Pancreas (tissue), 10 donors: ENCODE results near the gene BUD23. TPM values are rescaled to one million over a fixed set of nuclear protein-coding genes. Genes with fewer than 3 reads are reported as not detected.
A peak's percentile ranks its signal among the peaks of the same experiment; 100 is the strongest.

Experiments used
- ATAC-seq, 4 donors: fragments of 200-7000 bp; cut with Tn5 transposase; one replicate each; pipeline versions ENCODE4 v1.8.0 to v1.9.1; 2020; ENCODE audit warnings: mild to moderate bottlenecking in 4 of 4, moderate library complexity in 4 of 4
- DNase-seq, 6 donors: peaks; one replicate each; pipeline ENCODE4 v3.0.0-alpha.2; 2020
- FAIRE-seq: peaks from 2 replicates; lab custom pipeline; 2012; peaks lifted over from hg19 to GRCh38; lab: Jason Lieb, UNC
- H3K27ac ChIP-seq, 4 donors: fragments of 200-600 bp; sonication (generic); 1 replicate in 3 of 4; 2 replicates in 1 of 4; pipeline versions ENCODE4 v1.5.0 to v1.8.0; 2020
- H3K27me3 ChIP-seq, 4 donors: fragments of 200-600 bp; one replicate each; pipeline ENCODE4 v1.8.0; 2021
- H3K36me3 ChIP-seq, 3 donors: fragments of 200-600 bp; sonication (generic) in 1 of 3; one replicate each; pipeline versions ENCODE4 v1.5.0 to v1.8.0; 2020 to 2021
- H3K4me1 ChIP-seq, 3 donors: fragments of 200-600 bp; one replicate each; pipeline ENCODE4 v1.8.0; 2021
- H3K4me3 ChIP-seq, 4 donors: fragments of 200-600 bp; sonication (generic) in 2 of 4; one replicate each; pipeline versions ENCODE4 v1.5.0 to v1.8.0; 2020 to 2021
- H3K9me3 ChIP-seq, 4 donors: fragments of 200-600 bp; one replicate each; pipeline ENCODE4 v1.8.0; 2021
- CTCF ChIP-seq, 4 donors: fragments of 200-600 bp; sonication (generic) in 3 of 4; IDR thresholded peaks; one replicate each; pipeline versions ENCODE4 v1.5.0 to v1.8.0; 2021; ENCODE audit warnings: antibody characterized with exemption in 4 of 4
- WGBS, 2 donors: extraction: QIAGEN DNeasy Blood & Tissue Kit; methylation state at CpG; one replicate each; pipeline ENCODE4 v1.1.7; 2013; 5-methylcytosine and 5-hydroxymethylcytosine counted together
- intact Hi-C, 3 donors: fragments of 100-400 bp; cut with DNase I; formaldehyde crosslinking; loops; one replicate each; pipeline versions ENCODE4 v1.11.1 to v1.14.2; 2022
- polyA plus RNA-seq, 2 donors: library from polyadenylated mRNA; stranded (reverse); fragments of 200-250 nt; gene quantifications; one replicate each; pipeline ENCODE4 v1.2.3, GENCODE V29; 2013
- total RNA-seq, 6 donors: library from RNA; stranded (reverse); fragmentation: NEBNext Ultra II Directional in 4 of 6; extraction: Animal tissue kit (Norgen Biotek cat#: 25700) in 4 of 6; gene quantifications; one replicate each; pipeline versions ENCODE4 v1.2.1 to v1.2.4, GENCODE V29; 2021 to 2023
- donor health status: healthy with polysubstance abuse.
- donor health status: DM: no; HTN: no; CAD: no; lungs with moderate emphysema.
- donor health status: DM: no; HTN: no; CAD: no.
- donor health status: control.
- donor health status: control.
- donor health status: Bipolar disorder and iron deficiency.
- donor health status: DM: yes; HTN: yes; CAD: no.
- donor health status: DM: no; HTN: no; CAD: no.
- donor health status: DM: no; HTN: no; CAD: no.
- donor health status: DM: yes; HTN: yes; CAD: no.

BUD23 gene
- total and polyA plus RNA-seq, 8 donors, result 26.9 to 62.9 (median 35.7) TPM

DNA sequence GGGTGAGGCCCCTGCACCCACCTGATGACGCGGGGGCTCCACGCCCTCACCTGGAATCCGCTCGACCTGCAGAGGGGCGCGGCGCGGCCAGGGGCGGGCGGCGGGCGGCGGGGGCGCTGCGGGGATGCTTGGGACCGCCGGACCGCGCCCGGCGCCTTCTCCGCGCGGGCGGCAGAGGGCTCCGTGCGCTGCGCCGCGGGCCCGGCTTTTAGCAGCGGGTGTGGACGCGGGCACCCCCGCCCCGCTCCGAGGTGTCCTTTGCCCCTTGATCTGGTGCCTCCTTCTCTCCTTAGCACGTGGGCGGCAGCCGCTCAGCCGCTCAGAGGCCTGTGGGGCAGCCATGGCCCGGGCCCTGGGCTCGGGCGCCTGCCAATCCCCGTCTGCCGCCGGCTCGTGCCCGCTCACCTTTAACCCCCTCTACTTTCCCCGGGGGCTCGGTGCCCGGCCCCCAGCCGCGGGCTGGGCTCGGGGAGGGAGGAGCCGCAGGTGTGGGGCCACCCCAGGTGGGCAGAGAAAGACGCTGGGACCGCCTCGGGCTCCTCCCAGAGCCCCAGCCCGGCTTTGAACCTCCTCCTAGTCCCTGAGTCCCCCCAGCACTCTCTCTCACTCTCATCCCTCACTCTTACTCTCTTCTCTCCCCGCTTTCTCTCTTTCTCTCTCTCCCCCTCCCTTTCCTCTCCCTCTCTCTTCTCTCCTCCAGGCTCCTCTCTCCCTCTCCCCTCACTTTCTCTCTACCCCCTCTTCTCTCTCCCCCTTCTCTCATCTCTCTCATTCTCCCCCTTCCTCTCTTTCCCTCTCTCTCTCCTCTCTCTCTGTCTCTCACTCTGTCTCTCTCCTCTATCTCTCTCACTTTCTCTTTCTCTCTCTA, 35.4 kb upstream of the BUD23 start:
- ATAC-seq, result peak; percentile 77 to 90 (median 84)
- Histone ChIP-seq H3K27me3 (no peaks in the 10 kb centered on the region), H3K4me3 (peak overlapping the region in 3 of 4 donors; percentile 15 to 55 (median 43)), H3K4me1 (no peaks in the 10 kb centered on the region), H3K36me3 (no peaks in the 10 kb centered on the region), H3K27ac (no peak overlapping the region), H3K9me3 (no peaks in the 10 kb centered on the region)
- 2% methylated on average over 39 to 62 of the region's 62 CpGs for WGBS, 2 donors
- TF ChIP-seq CTCF (IDR thresholded peaks at IDR 0.05), result no peak
- FAIRE-seq, result no peak
- DNase-seq, result peak in 5 of 6 donors; percentile 30 to 73 (median 52)
- intact Hi-C loops, result no loop called here

GRCh38 chr7:73648593-73649332, 34.6 kb upstream of the BUD23 start:
- Histone ChIP-seq H3K4me3 (no peak overlapping the region), H3K36me3 (no peaks in the 10 kb centered on the region), H3K4me1 (no peaks in the 10 kb centered on the region), H3K27ac (no peak overlapping the region), H3K27me3 (no peaks in the 10 kb centered on the region), H3K9me3 (no peaks in the 10 kb centered on the region)
- TF ChIP-seq CTCF (IDR thresholded peaks at IDR 0.05), result no peak
- intact Hi-C loops, result no loop called here
- no peak for ATAC-seq
- WGBS, 2 donors, result 68 to 76% methylated on average over 1 of the region's 1 CpG
- DNase-seq, result no peak
- no peak for FAIRE-seq

DNA sequence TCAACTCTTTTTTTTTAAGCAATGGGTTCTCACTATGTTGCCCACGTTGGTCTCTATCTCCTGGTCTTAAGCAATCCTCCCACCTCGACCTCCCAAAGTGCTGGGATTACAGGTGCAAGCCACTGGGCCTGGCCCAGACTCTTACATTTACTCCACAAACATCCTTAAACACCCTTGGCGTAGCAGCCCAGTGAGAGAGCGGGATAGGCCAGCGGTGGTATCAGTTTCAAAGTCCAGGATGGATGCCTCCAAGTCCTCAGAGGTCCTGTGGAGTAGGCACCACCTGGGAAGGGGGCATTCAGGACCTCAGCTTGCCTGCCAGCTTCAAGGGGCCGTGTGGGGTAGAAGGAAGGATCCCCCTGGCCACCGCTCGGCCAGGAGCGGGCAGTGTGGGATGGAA, 33.8 kb upstream of the BUD23 start:
- DNase-seq, result no peak
- WGBS, 2 donors, result 48 to 63% methylated on average over 6 to 9 of the region's 9 CpGs
- H3K36me3 ChIP-seq, result no peaks in the 10 kb centered on the region
- no peak overlapping the region for H3K27ac ChIP-seq
- H3K9me3 ChIP-seq, result no peaks in the 10 kb centered on the region
- TF ChIP-seq CTCF (IDR thresholded peaks at IDR 0.05), result no peak
- no peak for FAIRE-seq
- intact Hi-C loops, result no loop called here
- H3K27me3 ChIP-seq, result no peaks in the 10 kb centered on the region
- H3K4me1 ChIP-seq, result no peaks in the 10 kb centered on the region
- no peak for ATAC-seq
- no peak overlapping the region for H3K4me3 ChIP-seq

DNA sequence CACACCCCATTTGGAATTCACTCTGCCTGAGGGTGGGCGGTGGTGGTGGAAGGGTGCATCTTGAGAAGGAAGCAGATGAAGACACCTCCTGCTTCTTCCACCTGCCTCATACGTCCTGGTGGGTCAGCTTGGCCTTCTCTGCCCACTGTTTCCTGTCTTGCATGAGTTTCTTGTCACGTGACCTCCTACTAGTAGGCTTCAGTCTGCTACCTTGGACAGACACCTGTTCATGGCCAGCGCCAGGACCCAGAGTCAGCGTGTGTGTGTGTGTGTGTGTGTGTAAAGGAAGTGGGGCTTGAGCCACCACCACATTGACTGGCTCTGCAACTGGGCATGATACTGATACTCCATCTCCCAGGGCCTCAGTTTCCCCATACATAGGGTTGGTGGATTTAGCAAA, 32.9 kb upstream of the BUD23 start:
- no peak for DNase-seq
- Histone ChIP-seq H3K27ac (no peak overlapping the region), H3K27me3 (no peaks in the 10 kb centered on the region), H3K4me3 (no peak overlapping the region), H3K4me1 (no peaks in the 10 kb centered on the region), H3K36me3 (no peaks in the 10 kb centered on the region), H3K9me3 (no peaks in the 10 kb centered on the region)
- FAIRE-seq, result no peak
- TF ChIP-seq CTCF (IDR thresholded peaks at IDR 0.05), result no peak
- ATAC-seq, result no peak
- intact Hi-C loops, result no loop called here
- 62 to 64% methylated on average over 5 of the region's 5 CpGs for WGBS, 2 donors
